ENCODE results near the gene CHRM1. TPM values are rescaled to one million over a fixed set of nuclear protein-coding genes. Genes with fewer than 3 reads are reported as not detected.

CHRM1 gene
- total and polyA plus RNA-seq, 7 donors: 0.06 TPM; not detected in 6

DNA sequence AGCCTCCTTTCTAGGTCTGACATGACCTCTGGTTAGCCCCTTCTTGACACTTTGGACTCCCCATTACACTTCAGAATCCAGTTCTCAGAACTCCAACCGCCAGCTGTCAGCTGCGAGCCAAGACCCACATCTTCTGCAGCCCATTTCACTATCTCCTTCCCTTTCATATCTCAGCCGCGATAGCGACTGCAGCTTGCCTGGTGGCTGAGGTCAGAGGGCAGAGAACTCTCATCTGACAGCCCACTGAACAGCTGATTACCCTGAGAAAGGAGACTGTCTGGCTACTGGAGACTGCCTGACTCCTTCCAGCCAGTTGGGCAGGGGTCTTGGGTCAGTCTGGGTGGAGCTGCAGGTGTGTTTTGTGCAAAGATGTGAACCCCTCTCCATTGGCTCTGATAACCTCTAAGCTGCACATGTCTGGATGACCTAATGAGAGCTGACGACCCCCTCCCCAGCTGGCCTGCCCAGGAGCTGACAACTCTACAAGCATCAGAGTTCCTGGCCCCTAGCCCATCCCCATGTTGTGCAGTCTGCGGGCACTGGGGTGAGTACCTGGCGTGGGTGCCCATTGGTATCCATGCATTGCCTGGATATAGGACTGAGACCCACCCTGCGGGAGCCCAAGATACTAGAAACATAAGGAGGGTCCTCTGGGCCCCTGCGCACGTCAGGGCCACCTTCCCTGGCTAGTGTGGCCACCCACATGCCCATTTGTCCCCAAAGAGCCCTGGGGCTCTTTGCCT, 1.1 kb downstream of the CHRM1 start:
- peaks cover 0 to 37% (median 11%) of the 10 kb centered on the region in 3 donors for H3K27me3 ChIP-seq (ENCODE audit: insufficient read depth in 3 of 3, low read length in 2 of 3)
- intact Hi-C loops (cut with DNase I): no loop called here
- WGBS, 3 donors: 75 to 81% (median 76%) methylated on average over 11 of the region's 11 CpGs

DNA sequence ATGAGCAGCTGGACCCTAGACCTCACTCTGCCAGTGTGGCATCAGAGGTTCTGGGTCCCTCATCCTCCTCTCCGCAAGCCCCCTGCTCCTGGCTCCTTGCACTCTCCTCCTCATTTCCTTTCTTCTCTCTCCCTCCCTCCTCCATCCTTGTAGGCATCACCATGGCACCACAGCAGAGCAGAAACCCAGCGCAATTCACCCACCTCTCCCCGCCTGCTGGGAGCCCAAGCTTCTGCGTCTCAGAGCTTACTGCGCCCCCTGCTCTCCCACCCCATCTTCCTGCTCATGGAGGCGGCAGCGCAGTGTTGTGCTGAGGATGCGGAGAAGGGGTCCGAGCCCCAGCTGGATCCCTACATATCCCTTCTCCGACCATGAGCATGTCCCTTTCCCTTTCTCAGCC, 1.7 kb downstream of the CHRM1 start:
- 90 to 93% (median 91%) methylated on average over 10 of the region's 10 CpGs for WGBS, 3 donors
- Histone ChIP-seq H3K4me3 (no peak overlapping the region), H3K27me3 (ENCODE audit: insufficient read depth in 3 of 3, low read length in 2 of 3) (peaks cover 0 to 31% (median 11%) of the 10 kb centered on the region in 3 donors), H3K9me3 (no peaks in the 10 kb centered on the region), H3K27ac (no peak overlapping the region), H3K36me3 (ENCODE audit: insufficient read depth in 1 of 2, low read depth in 1 of 2) (no peaks in the 10 kb centered on the region), H3K4me1 (peaks cover 7% of the 10 kb centered on the region)
- ATAC-seq: no peak
- intact Hi-C loops (cut with DNase I): no loop called here
- TF ChIP-seq, protein P1, sequence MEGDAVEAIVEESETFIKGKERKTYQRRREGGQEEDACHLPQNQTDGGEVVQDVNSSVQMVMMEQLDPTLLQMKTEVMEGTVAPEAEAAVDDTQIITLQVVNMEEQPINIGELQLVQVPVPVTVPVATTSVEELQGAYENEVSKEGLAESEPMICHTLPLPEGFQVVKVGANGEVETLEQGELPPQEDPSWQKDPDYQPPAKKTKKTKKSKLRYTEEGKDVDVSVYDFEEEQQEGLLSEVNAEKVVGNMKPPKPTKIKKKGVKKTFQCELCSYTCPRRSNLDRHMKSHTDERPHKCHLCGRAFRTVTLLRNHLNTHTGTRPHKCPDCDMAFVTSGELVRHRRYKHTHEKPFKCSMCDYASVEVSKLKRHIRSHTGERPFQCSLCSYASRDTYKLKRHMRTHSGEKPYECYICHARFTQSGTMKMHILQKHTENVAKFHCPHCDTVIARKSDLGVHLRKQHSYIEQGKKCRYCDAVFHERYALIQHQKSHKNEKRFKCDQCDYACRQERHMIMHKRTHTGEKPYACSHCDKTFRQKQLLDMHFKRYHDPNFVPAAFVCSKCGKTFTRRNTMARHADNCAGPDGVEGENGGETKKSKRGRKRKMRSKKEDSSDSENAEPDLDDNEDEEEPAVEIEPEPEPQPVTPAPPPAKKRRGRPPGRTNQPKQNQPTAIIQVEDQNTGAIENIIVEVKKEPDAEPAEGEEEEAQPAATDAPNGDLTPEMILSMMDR (IDR thresholded peaks at IDR 0.05): no peak
- no peak for DNase-seq

More for the DNA sequence above, 1.1 kb downstream of the CHRM1 start:
- TF ChIP-seq, protein P1 (IDR thresholded peaks at IDR 0.05): no peak
- no peaks in the 10 kb centered on the region for H3K9me3 ChIP-seq
- H3K4me3 ChIP-seq: no peak overlapping the region
- H3K27ac ChIP-seq: no peak overlapping the region
- ATAC-seq (no peak), DNase-seq (no peak)
- no peaks in the 10 kb centered on the region for H3K36me3 ChIP-seq (ENCODE audit: insufficient read depth in 1 of 2, low read depth in 1 of 2)
- peaks cover 7% of the 10 kb centered on the region for H3K4me1 ChIP-seq

DNA sequence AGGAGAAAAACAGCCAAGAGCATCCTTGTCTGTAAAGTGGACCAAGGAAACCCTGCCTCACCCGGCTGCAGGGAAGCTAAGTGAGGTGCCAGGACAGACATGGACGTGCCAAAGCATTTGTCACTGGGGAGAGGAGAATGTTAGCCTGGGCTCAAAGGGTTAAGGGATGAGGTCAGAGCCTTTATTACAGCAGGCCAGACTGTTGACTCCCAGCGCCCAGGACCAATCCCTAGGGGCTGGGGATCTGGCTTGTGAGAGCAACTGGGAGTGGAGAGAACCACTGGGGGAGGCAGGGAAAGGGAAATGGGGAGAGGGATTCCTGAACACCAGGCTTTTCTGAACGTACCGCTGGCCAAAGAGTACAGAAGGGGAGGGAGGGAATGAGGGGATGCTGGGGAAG, 2.6 kb downstream of the CHRM1 start:
- Histone ChIP-seq H3K4me1 (peaks cover under 1% of the 10 kb centered on the region), H3K4me3 (no peak overlapping the region), H3K9me3 (no peaks in the 10 kb centered on the region), H3K27ac (no peak overlapping the region), H3K27me3 (ENCODE audit: insufficient read depth in 3 of 3, low read length in 2 of 3) (peaks cover 0 to 23% (median 8%) of the 10 kb centered on the region in 3 donors), H3K36me3 (ENCODE audit: insufficient read depth in 1 of 2, low read depth in 1 of 2) (no peaks in the 10 kb centered on the region)
- DNase-seq: no peak
- TF ChIP-seq, protein P1 (IDR thresholded peaks at IDR 0.05): no peak
- 37 to 40% (median 37%) methylated on average over 5 of the region's 5 CpGs for WGBS, 3 donors
- intact Hi-C loops (cut with DNase I): no loop called here
- ATAC-seq: no peak

DNA sequence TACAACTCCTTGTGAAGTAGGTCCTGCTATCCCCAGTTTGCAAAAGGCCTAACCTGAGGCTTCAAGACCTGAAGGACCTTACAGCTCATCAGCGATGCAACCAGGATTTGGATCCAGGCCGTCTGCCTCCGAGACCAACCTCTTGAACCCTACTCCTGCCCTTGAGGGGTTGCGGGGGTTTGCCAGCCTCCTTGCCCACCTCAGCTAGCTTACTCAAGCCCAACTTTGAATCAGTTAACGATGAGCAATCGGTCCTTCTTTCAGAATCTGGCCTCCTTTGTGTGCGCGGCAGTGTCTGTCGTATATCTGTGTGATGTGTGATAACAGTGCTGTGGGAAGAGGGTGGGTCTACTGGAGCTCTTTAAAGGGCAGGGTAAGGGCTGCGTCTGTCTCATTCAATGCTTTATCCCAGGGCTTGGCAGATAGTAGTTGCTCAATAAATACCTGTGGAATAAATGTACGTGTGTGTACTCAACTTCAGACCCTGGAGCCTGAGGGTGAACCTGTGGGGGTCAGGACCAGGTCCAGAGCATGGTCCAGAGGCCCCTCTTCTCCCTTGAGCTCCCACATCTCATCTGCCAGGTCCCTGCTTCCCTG, 3.2 kb downstream of the CHRM1 start:
- no peaks in the 10 kb centered on the region for H3K36me3 ChIP-seq (ENCODE audit: insufficient read depth in 1 of 2, low read depth in 1 of 2)
- TF ChIP-seq, protein P1 (IDR thresholded peaks at IDR 0.05): no peak
- 89 to 92% (median 89%) methylated on average over 11 of the region's 11 CpGs for WGBS, 3 donors
- DNase-seq (no peak), ATAC-seq (no peak)
- no peaks in the 10 kb centered on the region for H3K4me1 ChIP-seq
- H3K9me3 ChIP-seq: no peaks in the 10 kb centered on the region
- no peak overlapping the region for H3K27ac ChIP-seq
- intact Hi-C loops (cut with DNase I): no loop called here
- H3K27me3 ChIP-seq (ENCODE audit: insufficient read depth in 3 of 3, low read length in 2 of 3): peaks cover 0 to 18% (median 5%) of the 10 kb centered on the region in 3 donors
- no peak overlapping the region for H3K4me3 ChIP-seq
